K562 (cell line): ENCODE results near the gene OR1N1. TPM values are rescaled to one million over a fixed set of nuclear protein-coding genes. Genes with fewer than 3 reads are reported as not detected.

Experiments
- ATAC-seq: fragments of 200-7000 bp; cut with Tn5 transposase; 3 replicates; pipeline ENCODE4 v1.9.1; 2020; ENCODE audit warnings: moderate library complexity
- BruUV-seq: library from RNA; stranded (reverse); fragments of 400-500 nt; replicated peaks from 2 replicates; lab custom pipeline; 2021; lab: Mats Ljungman, UMichigan
- CTCF ChIA-PET: fragments of 300-600 bp; formaldehyde crosslinking; extraction: SDS; loops from one replicate; lab custom pipeline; 2021; ENCODE audit warnings: low intra/inter-chr PET ratio; lab: Yijun Ruan, JAX
- POLR2A ChIA-PET: fragments of 300-600, 350-650 bp; sonication (Branson Sonifier 250); formaldehyde crosslinking; extraction: SDS; loops from one replicate; lab custom pipeline; 2021; ENCODE audit warnings: antibody characterized with exemption, inconsistent platforms; lab: Yijun Ruan, JAX
- DNase-seq, 4 experiments: peaks; one replicate each; pipeline versions ENCODE4 v3.0.0 to v3.0.0-alpha.2; 2011 to 2018; ENCODE audit warnings: low spot score in 3 of 4, mixed read lengths in 3 of 4; ENCODE audit errors: extremely low read depth in 1 of 4
- FAIRE-seq: peaks from 2 replicates; lab custom pipeline; 2011; peaks lifted over from hg19 to GRCh38; lab: Jason Lieb, UNC
- H2AFZ ChIP-seq: 2 replicates; pipeline ENCODE4 v1.6.0; 2011; ENCODE audit warnings: low read depth, low read length, control low read depth, inconsistent platforms
- H3K27ac ChIP-seq: fragments of 200-600 bp; 3 replicates; pipeline ENCODE4 v1.8.0; 2011; ENCODE audit warnings: low read depth, mild to moderate bottlenecking, control low read depth, inconsistent platforms, low read length, moderate library complexity, mixed read lengths; ENCODE audit errors: extremely low read depth
- H3K27me3 ChIP-seq, 2 experiments: fragments of 300-600 bp in 1 of 2; 2 replicates in 1 of 2; 3 replicates in 1 of 2; pipeline versions ENCODE4 v1.6.0 to v1.8.0; 2011; ENCODE audit warnings: inconsistent platforms in 2 of 2, low read length in 2 of 2, mild to moderate bottlenecking in 1 of 2, mixed read lengths in 1 of 2, moderate library complexity in 1 of 2; ENCODE audit not compliant: control insufficient read depth in 2 of 2, insufficient read depth in 2 of 2
- H3K36me3 ChIP-seq: fragments of 300-600 bp; 3 replicates; pipeline ENCODE4 v1.8.0; 2011; ENCODE audit warnings: mild to moderate bottlenecking, low read length, inconsistent platforms; ENCODE audit not compliant: control insufficient read depth, insufficient read depth
- H3K4me1 ChIP-seq, 2 experiments: fragments of 200-600 bp in 1 of 2; replicated peaks in 1 of 2; 2 replicates in 1 of 2; 3 replicates in 1 of 2; pipeline versions ENCODE4 v1.5.1 to v1.8.0; 2011; ENCODE audit warnings: inconsistent platforms in 2 of 2, low read length in 2 of 2, mild to moderate bottlenecking in 1 of 2, mixed read lengths in 1 of 2, moderate library complexity in 1 of 2; ENCODE audit not compliant: control insufficient read depth in 2 of 2, insufficient read depth in 2 of 2
- H3K4me2 ChIP-seq: 2 replicates; pipeline ENCODE4 v1.6.1; 2011; ENCODE audit warnings: low read length, control low read depth, inconsistent platforms, mixed read lengths; ENCODE audit not compliant: insufficient read depth
- H3K4me3 ChIP-seq: fragments of 200-600 bp; sonication (generic), shearing (Covaris generic); 2 replicates; pipeline ENCODE4 v1.5.1; 2016; ENCODE audit warnings: control low read depth, inconsistent platforms
- H3K79me2 ChIP-seq: fragments of 200-600 bp; 3 replicates; pipeline ENCODE4 v1.8.0; 2011; ENCODE audit warnings: low read length, inconsistent platforms; ENCODE audit not compliant: control insufficient read depth, insufficient read depth
- H3K9ac ChIP-seq, 2 experiments: 2 replicates each; pipeline versions ENCODE4 v1.6.0 to v1.6.1; 2011; ENCODE audit warnings: low read depth in 2 of 2, low read length in 2 of 2, control low read depth in 1 of 2, inconsistent platforms in 1 of 2, mild to moderate bottlenecking in 1 of 2, mixed read lengths in 1 of 2; ENCODE audit not compliant: insufficient read depth in 1 of 2
- H3K9me1 ChIP-seq: one replicate; pipeline ENCODE4 v1.6.0; 2011; ENCODE audit warnings: inconsistent platforms, mild to moderate bottlenecking, low read length, moderate library complexity; ENCODE audit not compliant: control insufficient read depth, insufficient read depth
- H3K9me3 ChIP-seq: replicated peaks from 2 replicates; pipeline ENCODE4 v1.5.1; 2011; ENCODE audit warnings: low read depth, low read length, inconsistent platforms; ENCODE audit not compliant: control insufficient read depth, insufficient read depth
- H4K20me1 ChIP-seq: replicated peaks from 2 replicates; pipeline ENCODE4 v1.6.1; 2011; ENCODE audit warnings: low read length, inconsistent platforms, mixed read lengths; ENCODE audit not compliant: control insufficient read depth, insufficient read depth
- BRD9 ChIP-seq: fragments of 450-650 bp; IDR thresholded peaks from 2 replicates; pipeline ENCODE4 v1.6.1; 2018; ENCODE audit warnings: low read depth; ENCODE audit not compliant: partially characterized antibody
- CBFA2T3 ChIP-seq: fragments of 450-650 bp; IDR thresholded peaks from 2 replicates; pipeline ENCODE4 v1.6.1; 2017
- CHD4 ChIP-seq: fragments of 200-600 bp; sonication (generic); IDR thresholded peaks from 3 replicates; pipeline ENCODE4 v1.6.1; 2012; ENCODE audit warnings: low read depth, mild to moderate bottlenecking, mixed read lengths, low read length, inconsistent platforms; ENCODE audit not compliant: insufficient read depth, insufficient replicate concordance, poor library complexity, severe bottlenecking
- CXXC5 ChIP-seq: fragments of 250-450 bp; sonication (Bioruptor Pico); IDR thresholded peaks from 2 replicates; pipeline ENCODE4 v1.8.0; 2022; ENCODE audit warnings: inconsistent platforms, mild to moderate bottlenecking, moderate library complexity
- E2F6 ChIP-seq, 2 experiments: IDR thresholded peaks; 2 replicates each; pipeline ENCODE4 v1.6.1; 2011; ENCODE audit warnings: borderline replicate concordance in 1 of 2, control low read depth in 1 of 2, low read depth in 1 of 2, low read length in 1 of 2, mild to moderate bottlenecking in 1 of 2, mixed read lengths in 1 of 2, moderate library complexity in 1 of 2; ENCODE audit not compliant: insufficient read depth in 1 of 2, insufficient read length in 1 of 2, poor library complexity in 1 of 2, severe bottlenecking in 1 of 2; ENCODE audit errors: extremely low read depth in 1 of 2
- ELF1 ChIP-seq: fragments of 200-800 bp; sonication (Bioruptor generic); IDR thresholded peaks from 2 replicates; pipeline ENCODE4 v1.6.1; 2016; ENCODE audit warnings: missing genetic modification characterization, missing compliant biosample characterization
- EP300 ChIP-seq: IDR thresholded peaks from 2 replicates; pipeline ENCODE4 v1.6.1; 2012; ENCODE audit warnings: low read length, improper control_type of control experiment
- FOXK1 ChIP-seq: sonication (generic); formaldehyde crosslinking; IDR thresholded peaks from 2 replicates; pipeline ENCODE4 v1.8.0; 2022; ENCODE audit warnings: missing genetic modification reagents, mild to moderate bottlenecking, borderline replicate concordance
- HBP1 ChIP-seq: fragments of 450-650 bp; formaldehyde crosslinking; IDR thresholded peaks from 2 replicates; pipeline ENCODE4 v1.4.0; 2022; ENCODE audit warnings: missing genetic modification characterization
- HOXB6 ChIP-seq: fragments of 250-450 bp; sonication (Bioruptor Pico); IDR thresholded peaks from 2 replicates; pipeline ENCODE4 v1.5.1; 2022; ENCODE audit warnings: mild to moderate bottlenecking, borderline replicate concordance
- KLF10 ChIP-seq: fragments of 250-450 bp; sonication (Bioruptor Pico); IDR thresholded peaks from 2 replicates; pipeline ENCODE4 v1.6.1; 2021; ENCODE audit warnings: matching md5 sums
- RFX7 ChIP-seq: fragments of 250-450 bp; sonication (Bioruptor Pico); IDR thresholded peaks from 2 replicates; pipeline ENCODE4 v1.5.1; 2021; ENCODE audit warnings: mild to moderate bottlenecking
- YBX1 ChIP-seq: fragments of 450-650 bp; IDR thresholded peaks from 2 replicates; pipeline ENCODE4 v1.7.1; 2016; ENCODE audit warnings: mild to moderate bottlenecking
- ZNF212 ChIP-seq: fragments of 450-650 bp; formaldehyde crosslinking; IDR thresholded peaks from 2 replicates; pipeline ENCODE4 v1.4.0; 2020; ENCODE audit warnings: mild to moderate bottlenecking
- ZNF354B ChIP-seq: fragments of 250-450 bp; sonication (Bioruptor Pico); IDR thresholded peaks from 2 replicates; pipeline ENCODE4 v1.4.0; 2020
- ZNF584 ChIP-seq: fragments of 200-800 bp; sonication (Bioruptor generic); IDR thresholded peaks from 2 replicates; pipeline ENCODE4 v1.6.1; 2016; ENCODE audit warnings: low read depth, mild to moderate bottlenecking, missing genetic modification characterization, missing compliant biosample characterization
- ZNF77 ChIP-seq: fragments of 250-450 bp; sonication (Bioruptor Pico); IDR thresholded peaks from 2 replicates; pipeline ENCODE4 v1.5.0; 2020
- ZNF780A ChIP-seq: fragments of 250-450 bp; sonication (Bioruptor Pico); IDR thresholded peaks from 2 replicates; pipeline ENCODE4 v1.5.0; 2021; ENCODE audit warnings: mild to moderate bottlenecking
- WGBS: fragments of 100-300 bp; shearing (Covaris generic); methylation state at CpG from one replicate; pipeline ENCODE4 v1.1.6; 2016; ENCODE audit warnings: low coverage, mixed read lengths; ENCODE audit not compliant: insufficient coverage; ENCODE audit errors: missing lambda C conversion rate; 5-methylcytosine and 5-hydroxymethylcytosine counted together
- in situ Hi-C: fragments of 300-500 bp; cut with MboI; formaldehyde crosslinking; loops from 4 replicates; pipeline ENCODE4 v1.15.0; 2018; ENCODE audit warnings: inconsistent platforms, mixed read lengths
- intact Hi-C: fragments of 100-400 bp; cut with micrococcal nuclease; formaldehyde crosslinking; loops from 2 replicates; pipeline ENCODE4 v1.14.2; 2022
- polyA plus RNA-seq, 8 experiments: library from polyadenylated mRNA; depleted of rRNA in 4 of 8; stranded (reverse) in 5 of 8; unstranded in 3 of 8; fragments of >200 nt; fragmentation: Nextera tagmentation in 2 of 8; fragmentation: Illumina TruSeq in 1 of 8; extraction: Ambion mirVana in 2 of 8; extraction: Trizol in 1 of 8; gene quantifications; 2 replicates each; pipeline versions ENCODE4 v1.2.1 to v1.2.3, GENCODE V29; 2011 to 2014; ENCODE audit warnings: inconsistent platforms in 1 of 8, missing spikeins in 1 of 8
- total RNA-seq, 7 experiments: library from RNA; depleted of rRNA in 6 of 7; stranded (reverse); fragments of >200 nt in 6 of 7; fragmentation: Illumina TruSeq in 2 of 7; extraction: Trizol in 2 of 7; gene quantifications; 2 replicates each; pipeline versions ENCODE4 v1.2.1 to v1.2.3, GENCODE V29; 2011 to 2021; ENCODE audit warnings: low replicate concordance in 1 of 7
- TF ChIP-seq, protein P1 (sequence below): fragments of 450-650 bp; IDR thresholded peaks from 2 replicates; pipeline ENCODE4 v1.6.1; 2017; ENCODE audit warnings: antibody characterized with exemption

Gene OR1N1
- total and polyA plus RNA-seq, 9 of the 15 experiments (the other 6 are each of a cell fraction or from before 2014, with no cell fraction given): not detected

- Histone ChIP-seq H3K9me3 (no peaks in the 10 kb centered on the region; the same call in 1 of the 2 replicates), H3K9ac (no peak overlapping the region), H3K9me1 (no peaks in the 10 kb centered on the region), H3K4me1 (no peaks in the 10 kb centered on the region), H4K20me1 (no peaks in the 10 kb centered on the region), H3K4me3 (no peak overlapping the region), H3K79me2 (no peaks in the 10 kb centered on the region), H2AFZ (no peak overlapping the region), H3K27me3 (peaks cover 8 to 12% of the 10 kb centered on the region in 2 experiments; a peak in 4 of 5 replicates), H3K4me2 (no peak overlapping the region), H3K36me3 (no peaks in the 10 kb centered on the region), H3K27ac (no peak overlapping the region)
- no TSS peak for BruUV-seq
- no peak for DNase-seq
- in situ Hi-C loops: no loop called here
- intact Hi-C loops: no loop called here
- FAIRE-seq: no peak
- CTCF ChIA-PET: no interaction called here
- TF ChIP-seq RFX7 (CRISPR knock-in tag) (no peak), ZNF212 (no peak), ZNF354B (CRISPR knock-in tag) (no peak), CXXC5 (CRISPR knock-in tag) (no peak), KLF10 (CRISPR knock-in tag) (no peak), ZNF77 (CRISPR knock-in tag) (no peak), CHD4 (no peak), YBX1 (no peak), BRD9 (no peak), ZNF780A (CRISPR knock-in tag) (no peak), EP300 (no peak), ELF1 (tag) (no peak), HBP1 (CRISPR knock-in tag) (no peak), HOXB6 (no peak), E2F6 (IDR thresholded peaks at IDR 0.05; ENCODE audit: borderline replicate concordance in 1 of 2, extremely low read depth in 1 of 2, insufficient read depth in 1 of 2, insufficient read length in 1 of 2, low read depth in 1 of 2, low read length in 1 of 2, poor library complexity in 1 of 2, severe bottlenecking in 1 of 2) (no peak), CBFA2T3 (no peak), FOXK1 (CRISPR knock-in tag) (no peak), ZNF584 (CRISPR knock-in tag) (no peak)
- TF ChIP-seq, protein P1, sequence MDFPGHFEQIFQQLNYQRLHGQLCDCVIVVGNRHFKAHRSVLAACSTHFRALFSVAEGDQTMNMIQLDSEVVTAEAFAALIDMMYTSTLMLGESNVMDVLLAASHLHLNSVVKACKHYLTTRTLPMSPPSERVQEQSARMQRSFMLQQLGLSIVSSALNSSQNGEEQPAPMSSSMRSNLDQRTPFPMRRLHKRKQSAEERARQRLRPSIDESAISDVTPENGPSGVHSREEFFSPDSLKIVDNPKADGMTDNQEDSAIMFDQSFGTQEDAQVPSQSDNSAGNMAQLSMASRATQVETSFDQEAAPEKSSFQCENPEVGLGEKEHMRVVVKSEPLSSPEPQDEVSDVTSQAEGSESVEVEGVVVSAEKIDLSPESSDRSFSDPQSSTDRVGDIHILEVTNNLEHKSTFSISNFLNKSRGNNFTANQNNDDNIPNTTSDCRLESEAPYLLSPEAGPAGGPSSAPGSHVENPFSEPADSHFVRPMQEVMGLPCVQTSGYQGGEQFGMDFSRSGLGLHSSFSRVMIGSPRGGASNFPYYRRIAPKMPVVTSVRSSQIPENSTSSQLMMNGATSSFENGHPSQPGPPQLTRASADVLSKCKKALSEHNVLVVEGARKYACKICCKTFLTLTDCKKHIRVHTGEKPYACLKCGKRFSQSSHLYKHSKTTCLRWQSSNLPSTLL: no peak
- ATAC-seq: no peak
- POLR2A ChIA-PET: no interaction called here
- 1% methylated on average over 8 of the region's 10 CpGs for WGBS
These were observed 491 bp downstream of the OR1N1 start for GRCh38 chr9:122526602-122527001.
